CD4-positive, alpha-beta T cell treated with Interleukin-2 at 100 ng/mL for 4 hours (primary cell): ENCODE measurements around the gene PEX3.
"Not testable (repeated sequence)": the region's sequence is repeated elsewhere in the genome, so short reads cannot be mapped to it uniquely, and the experiment has no call there.

Experiments used
- DNase-seq: peaks from one replicate; pipeline ENCODE4 v3.0.0-alpha.2; 2020; ENCODE audit warnings: low spot score

Gene PEX3

DNA sequence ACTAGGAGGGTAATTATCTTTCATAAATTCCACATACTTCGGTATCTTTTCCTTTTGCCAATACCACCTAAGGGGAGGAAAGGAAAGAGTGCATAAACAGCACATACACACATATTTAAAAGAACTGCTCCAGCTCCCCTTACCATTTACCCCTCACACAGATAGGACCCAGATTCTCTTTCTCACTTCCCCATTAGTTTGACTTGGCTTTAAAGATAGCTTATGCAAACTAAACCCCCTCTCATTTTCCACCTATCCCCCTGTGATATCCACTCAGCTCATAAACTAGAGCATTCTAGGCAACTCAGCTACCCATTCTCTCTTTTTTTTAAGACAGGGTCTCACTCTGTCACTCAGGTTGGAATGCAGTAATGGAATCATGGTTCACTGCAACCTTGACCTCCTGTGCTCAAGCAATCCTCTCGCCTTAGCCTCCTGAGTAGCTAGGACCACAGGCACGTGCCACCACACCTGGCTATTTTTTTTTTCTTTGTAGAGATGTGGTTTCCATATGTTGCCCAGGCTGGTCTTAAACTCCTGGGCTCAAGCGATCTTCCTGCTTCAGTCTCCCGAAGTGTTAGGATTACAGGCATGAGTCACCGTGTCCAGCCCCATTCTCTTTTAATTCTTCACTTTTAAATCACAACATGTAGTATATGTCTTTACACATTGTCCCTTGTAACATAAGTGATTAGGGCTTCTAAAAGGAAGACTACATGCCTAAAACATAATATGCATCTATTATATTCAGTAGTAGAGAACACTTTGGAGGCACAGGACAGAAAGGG lies 56.9 kb downstream of the PEX3 start:
- DNase-seq, result no peak

DNA sequence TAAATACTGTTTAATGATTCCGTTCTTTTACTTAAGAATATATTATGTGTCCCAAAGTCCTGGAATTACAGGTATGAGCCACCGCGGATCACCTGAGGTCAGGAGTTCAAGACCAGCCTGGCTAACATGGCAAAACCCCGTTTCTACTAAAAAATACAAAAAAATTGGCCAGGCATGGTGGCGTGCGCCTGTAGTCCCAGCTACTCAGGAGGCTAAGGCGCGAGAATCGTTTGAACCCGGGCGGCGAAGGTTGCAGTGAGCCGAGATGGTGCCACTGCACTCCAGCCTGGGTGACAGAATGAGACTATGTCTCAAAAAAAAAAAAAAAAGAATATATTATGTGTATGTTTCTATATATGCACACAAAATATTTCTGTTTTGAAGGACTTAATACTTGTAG lies 59.7 kb downstream of the PEX3 start:
- not testable (repeated sequence) for DNase-seq

DNA sequence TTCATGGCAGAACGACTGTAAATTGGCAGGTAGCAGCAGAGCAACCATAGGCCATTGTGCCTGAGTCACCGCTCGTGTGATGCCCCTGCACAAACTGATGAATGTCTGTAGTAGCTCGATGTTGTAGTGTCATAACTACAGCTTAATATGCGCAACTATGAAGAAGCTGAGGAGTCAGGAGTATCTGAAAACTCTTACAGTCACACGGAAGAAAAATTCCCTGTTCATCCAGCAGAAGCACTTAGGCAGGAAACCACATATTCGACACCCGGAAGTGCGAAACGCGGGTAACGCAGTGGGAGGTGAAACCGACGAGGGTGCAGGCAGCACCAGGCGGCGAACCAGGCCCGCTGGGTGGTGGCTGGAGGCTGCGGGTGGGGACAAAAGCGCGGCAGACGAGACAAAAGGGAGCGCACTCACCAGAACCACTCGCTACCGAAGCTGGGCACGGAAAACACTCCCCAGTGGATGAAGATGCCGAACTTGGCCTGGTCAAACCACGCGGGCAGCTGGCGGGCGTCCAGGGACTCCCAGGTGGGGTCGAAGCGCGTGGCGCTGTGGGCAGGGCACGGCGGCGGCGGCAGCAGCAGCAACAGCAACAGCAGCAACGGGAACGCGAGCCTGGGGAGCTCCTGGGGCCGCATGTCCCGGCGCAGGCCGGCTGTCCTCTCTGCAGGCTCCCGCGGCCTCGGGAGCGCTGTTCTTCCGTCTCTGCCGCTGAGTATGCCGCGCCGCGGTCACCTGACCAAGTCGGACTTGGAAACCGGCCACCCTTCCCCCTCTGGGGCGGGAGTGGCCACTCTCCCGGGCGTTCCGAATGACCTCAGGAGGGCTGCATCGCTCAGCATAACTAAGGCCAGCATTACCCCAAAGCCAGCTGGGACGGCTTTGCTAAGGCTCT lies 60.6 kb downstream of the PEX3 start, which contains the start of gene FUCA2:
TSS of gene FUCA2 (minus strand) at position 730 of the 901 bp plus-strand sequence. CDS start at position 644, 86 bp downstream.
- peak; percentile 69 for DNase-seq

DNA sequence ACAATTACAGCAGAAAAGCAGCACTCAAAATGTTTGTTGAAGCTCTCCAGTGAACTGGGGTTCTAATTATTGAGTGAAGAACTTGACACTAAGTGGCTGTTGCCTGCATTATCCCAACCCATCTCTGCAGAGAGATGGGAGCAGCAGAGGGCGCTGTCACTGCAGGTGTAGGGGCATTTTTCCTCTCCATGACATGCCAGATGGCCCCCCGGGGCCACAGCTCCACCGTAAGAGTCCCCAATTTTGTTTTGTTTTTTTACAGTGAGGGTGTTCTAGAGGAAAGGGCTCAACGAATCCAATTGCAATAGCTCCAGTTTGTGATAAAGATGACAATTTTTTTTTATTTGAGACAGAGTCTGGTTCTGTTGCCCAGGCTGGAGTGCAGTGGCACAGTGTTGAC lies 62.8 kb downstream of the PEX3 start:
- DNase-seq, result peak; percentile 59

DNA sequence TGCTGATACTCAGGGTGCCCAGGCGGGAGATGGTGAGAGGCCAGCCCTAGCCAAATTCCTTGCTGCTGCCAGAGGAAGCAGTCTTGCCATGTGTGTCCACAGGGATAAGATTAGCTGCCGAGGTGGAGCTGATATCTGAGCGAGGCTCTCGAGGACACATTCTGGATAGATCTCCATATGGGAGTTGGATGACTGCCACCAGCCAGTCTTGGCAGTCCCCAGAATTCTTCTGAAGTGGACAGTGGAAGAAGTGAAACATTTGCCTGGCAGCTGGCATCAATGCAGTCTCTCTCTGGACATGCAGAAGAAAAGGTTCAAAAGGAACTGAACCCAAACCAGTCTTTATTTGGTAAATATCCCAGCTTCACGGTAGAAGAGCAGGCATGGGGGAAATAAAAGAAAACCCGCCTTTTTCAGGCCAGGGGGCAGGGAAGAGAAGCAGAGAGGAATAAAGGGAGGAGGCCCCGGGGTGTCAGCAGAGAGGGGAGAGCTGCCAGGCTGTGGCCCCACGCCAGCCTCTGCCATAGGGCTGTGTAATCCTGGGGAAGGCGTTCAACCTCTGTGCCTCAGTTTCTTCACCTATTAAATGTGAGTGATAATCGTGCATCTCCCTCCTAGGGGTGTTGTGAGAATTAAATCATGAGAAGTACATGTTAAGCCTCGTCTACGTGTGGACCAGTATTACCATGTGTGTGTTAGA lies 64.6 kb downstream of the PEX3 start:
- DNase-seq, result no peak

DNA sequence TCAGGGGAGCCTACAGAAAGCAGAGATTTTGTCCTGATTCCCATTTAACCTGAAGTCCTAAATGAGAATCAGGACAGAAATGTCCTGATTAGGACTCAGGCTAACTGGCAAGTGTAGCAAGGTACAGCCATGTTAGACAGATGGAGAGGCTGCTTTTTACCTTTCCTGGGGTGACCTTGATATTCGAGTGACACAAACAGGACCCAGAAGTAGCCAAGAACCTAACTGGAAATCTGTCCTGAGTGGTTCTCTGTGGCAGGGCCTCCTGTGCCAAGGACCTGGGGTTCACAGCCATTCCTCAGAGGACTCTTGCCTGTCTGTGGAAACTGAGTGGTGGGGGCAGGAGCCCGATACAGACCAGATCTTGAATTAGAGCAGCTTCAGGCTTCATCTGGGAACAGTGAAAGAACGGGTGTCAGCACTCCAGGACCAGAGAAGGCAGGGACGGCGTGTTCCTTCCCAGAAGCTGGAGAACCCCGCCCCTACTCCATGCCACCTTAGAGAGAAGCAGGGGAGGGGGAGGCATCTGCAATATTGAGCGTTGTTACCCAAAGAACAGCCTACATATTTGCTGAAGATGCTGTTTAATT lies 65.3 kb downstream of the PEX3 start:
- no peak for DNase-seq

DNA sequence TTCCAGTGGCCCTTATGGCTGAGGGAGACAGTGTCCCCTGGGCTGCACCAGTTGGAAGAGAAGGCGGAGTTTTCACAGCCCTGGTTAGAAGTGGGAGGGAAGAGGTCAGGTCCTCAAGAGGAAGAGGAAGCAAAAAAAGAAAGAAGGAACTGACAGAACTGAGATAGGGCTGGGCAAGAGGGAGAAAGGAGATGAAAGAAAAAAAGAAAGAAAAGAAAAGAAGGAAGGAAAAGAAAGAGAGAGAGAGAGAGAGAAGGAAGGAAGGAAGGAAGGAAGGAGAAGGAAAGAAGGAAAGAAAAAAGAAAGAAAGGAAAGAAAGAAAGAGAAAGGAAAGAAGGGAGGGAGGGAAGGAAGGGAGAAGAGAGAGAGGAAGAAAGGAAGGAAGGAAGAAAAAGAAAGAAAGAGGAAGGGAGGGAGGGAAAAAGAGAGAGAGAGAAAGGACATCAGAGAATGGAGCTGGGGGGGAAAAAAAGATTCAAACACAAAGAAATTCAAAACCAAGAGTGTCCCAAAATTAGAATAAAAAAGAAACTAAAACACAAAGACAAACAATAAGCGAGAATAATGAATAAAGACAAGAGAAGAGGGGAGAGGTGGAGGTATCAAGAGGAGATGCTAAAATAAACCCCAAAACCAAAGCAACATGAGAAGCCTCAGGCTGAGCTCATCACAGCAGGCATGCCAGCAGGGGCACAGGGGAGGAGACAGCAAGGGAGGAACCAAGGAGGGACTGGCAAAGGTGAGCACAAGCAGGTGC lies 66.3 kb downstream of the PEX3 start:
- no peak for DNase-seq

DNA sequence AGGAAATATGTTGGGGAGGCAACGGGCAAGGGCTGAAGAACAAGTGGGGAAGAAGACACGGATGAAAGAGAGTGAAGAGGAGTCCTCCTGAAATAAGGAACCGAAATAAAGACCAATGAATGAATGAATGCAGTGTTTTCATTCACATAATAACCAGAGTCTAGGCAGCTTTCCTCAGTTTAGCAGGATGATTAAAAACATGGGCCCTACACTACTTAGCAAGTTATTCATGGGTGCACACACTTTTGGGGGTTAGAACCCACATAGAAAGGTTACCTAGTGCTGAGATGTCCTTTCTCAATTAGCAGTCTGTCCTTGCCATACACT lies 66.8 kb downstream of the PEX3 start:
- DNase-seq, result no peak

DNA sequence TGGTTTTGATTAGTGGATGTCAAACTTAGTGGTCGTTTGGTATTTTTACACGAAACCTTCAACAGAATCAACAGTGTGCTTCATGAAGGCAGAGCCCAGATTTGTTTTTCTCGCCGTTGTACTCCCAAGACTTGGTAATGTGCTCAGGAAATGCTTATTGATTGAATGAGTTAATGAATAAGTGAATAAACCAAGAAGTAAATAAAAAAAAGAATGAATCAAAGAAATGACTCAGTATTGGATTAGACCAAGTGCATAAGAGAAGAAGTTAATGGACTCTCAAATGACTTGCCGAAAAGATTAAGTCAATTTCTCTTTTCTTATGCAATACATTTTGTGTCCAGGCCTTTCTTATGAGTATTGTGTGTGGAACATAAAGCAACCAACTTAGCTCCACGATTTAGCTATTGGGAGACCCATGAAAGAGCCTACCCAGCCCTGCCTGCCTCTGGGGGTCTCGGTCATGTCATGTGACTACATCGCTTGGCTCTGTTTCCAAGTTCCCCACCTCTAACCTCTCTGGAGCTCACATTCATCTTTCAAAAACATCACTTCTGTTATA lies 71.5 kb downstream of the PEX3 start:
- DNase-seq, result no peak

DNA sequence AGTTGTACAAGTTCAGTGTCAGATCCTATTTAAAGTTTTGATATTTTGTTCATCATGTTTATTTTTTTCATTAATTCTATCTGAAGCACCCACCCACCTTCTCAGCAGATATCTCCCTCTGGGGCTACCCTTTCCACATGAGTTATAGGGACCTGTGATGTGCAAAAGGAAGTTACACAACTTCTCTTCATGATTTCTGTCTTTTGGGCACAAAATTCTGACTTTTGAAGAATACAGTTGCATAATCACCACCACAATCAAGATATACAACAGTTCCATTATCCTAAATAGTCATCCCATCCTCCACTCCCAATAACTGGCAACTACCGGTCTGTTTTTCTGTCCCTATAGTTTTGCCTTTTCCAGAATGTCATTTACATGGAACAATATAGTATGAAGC lies 74.8 kb downstream of the PEX3 start:
- DNase-seq, result no peak

DNA sequence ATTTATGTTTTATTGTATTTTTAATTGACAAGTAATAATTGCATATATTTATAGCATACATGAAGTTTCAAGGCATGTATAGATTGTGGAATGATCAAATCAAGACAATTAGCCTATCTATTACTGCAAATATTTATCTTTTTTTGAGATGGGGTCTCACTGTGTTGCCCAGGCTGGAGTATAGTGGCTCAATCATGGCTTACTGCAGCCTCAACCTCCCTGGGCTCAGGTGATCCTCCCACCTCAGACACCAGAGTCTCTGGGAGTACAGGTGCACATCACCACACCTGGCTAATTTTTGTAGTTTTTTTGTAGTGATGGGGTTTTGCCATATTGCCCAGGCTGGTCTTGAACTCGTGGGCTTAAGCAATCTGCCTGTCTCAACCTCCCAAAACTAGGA lies 77.1 kb downstream of the PEX3 start:
- no peak for DNase-seq

DNA sequence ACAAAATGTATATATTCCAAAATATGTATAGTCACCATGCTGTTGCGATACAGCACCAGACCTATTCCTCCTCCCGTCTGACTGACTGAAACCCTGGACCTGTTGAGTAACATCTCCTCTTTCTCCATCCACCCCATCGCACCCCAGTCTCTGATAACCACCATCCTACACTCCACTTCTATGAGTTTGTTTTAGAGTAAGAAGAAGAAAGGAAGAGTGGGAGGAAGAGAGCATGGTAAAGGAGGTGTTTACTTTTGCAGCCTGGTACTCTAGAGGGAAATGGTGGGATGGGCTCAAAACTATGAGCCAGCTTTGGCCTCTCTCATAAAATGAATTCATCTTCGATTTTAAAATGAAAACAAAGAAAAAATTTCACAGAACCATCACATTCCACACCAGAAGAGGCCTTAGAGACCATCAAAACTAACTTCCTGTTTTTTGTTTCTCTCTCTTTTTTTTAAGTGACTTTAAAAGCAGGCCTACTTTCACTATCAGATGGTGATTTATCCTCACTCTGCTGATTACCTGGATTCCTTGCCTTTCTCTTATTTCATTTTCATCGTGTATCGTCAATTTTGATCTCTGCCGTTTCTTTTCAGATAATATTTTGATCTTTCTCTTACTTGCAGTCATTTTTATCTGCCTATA lies 77.7 kb downstream of the PEX3 start:
- DNase-seq, result no peak

DNA sequence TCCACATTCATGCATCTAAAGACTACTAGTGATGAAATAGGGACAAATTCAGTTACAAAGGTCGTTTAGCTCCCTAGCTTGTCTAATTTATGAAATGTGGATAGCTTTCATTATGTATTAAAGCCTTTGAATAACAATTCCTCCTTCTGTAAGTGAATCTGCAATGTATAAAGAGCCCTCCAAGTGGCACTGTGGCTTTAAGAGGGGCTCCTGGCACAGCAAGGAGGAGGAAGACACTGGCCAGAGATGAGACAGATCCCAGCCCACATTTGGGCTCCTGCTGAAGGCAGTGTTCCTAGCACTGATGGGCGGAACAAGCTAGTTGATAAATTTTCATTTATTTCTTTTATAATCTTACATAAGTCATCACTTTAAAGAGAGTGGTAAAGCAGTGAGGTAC lies 78.5 kb downstream of the PEX3 start:
- no peak for DNase-seq

DNA sequence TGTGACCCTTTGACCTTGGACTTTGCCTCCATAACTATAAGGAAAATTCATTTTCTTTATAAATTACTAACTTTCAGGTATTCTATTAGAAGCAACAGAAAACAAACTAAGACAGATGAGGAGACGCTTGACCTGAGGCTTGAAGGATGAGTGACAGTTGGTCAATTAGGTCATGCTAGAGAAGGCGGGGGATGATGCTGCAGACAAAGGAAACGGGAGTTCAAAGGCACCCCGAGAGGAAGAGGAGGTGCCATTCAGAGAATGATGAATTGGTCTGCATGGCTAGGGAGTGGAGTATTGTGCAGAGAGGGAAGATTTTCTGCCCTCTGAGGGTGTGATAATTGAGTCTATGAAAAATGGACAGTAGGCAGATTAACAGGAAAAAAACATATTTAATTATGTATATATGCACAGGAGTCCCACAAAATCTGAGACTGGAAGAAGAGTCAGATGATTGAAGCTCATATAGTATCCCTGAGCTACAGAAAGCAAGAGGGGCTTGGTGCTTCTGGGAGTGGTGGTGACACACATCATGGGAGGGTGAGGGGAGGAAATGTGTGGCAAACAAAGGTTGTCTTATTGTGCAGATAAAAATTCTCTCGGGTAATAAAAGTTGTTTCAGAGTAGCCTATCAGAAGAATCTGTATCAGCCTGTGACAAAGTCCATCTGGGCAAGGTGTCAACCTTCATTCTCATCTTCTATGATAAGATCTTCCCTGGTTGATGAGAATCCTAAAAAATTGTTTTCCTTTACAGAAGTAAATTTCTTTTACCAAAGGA lies 81.3 kb downstream of the PEX3 start:
- DNase-seq, result peak; percentile 35

DNA sequence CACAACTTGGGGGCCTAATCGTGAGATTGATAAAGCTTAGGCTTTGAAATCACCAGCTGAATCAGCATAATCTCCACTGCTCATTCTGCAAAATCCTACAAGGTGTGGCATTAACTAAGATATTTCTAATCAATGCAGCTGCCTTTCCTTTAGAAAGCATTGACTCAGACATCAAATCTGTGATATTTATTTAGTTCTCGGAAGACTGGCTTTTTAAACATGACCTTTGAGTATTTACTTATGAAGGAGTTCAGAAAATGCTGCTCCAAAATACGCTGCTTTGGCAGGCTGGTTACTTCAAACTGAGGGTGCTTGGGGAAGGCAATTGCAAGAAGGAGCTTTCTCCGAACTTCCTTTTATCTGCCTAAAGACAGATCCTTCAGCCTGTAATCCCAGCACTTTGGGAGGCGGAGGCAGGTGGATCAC lies 84.6 kb downstream of the PEX3 start:
- no peak for DNase-seq

DNA sequence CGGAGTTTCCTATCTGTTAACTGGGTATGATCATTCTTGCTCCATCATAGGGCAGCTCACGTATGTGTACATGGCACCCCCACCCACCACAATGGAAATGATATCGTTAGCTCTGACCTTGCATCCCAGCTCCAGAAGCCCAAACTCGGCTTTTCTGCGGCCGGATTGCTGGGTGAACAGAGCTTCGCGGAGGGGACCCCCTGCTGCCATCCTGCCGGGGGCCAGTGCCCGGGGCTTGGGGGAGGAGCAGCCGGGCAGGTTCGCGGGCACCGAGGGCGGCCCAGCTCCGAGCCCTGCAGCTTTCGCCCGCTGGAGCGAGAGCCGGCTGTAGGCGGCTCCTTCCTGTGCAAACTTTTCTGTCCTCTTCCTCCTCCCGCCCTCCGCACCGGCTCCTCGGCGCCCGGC lies 85.9 kb downstream of the PEX3 start:
- peak; percentile 40 for DNase-seq

DNA sequence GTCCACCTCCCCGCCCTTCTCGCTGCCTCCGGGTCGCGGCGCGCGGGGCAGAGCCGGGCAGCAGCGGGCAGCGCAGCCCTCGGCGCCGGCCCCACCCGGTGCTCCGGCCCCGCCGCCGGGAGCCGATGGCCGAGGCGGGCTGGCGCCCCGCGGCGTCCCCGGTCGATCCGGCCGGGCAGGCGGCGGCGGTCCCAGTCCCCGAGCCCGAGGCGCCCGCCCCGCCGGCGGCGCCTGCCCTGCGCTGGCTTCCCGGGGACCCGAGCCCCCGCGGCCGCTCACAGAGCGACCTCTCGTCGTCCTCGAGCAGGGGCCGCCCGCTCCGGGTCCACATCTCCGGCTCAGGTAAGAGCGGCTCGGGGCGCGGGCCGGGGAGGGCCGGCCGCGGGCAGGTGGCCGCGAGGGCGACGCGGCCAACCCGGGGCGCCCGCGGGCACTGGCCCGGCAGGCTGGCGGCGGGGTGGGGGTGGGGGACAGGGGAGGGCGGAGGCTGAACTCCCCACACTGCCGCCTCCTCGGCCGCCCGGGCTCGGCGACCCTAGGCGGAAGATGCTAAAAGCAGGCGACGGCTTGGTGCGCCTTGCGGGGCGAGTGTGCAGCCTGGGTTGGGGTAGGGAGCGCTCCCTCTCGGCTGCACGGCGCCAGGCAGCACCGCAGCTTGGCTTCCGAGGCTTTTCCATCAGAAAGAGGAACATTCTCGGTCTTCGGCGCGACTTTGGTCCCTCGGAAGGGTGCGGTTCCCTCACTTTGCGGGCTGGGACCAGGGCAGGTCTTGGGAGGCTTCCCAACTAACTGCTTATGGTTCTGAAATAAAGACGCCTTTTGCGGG lies 86.5 kb downstream of the PEX3 start:
- peak; percentile 64 for DNase-seq

DNA sequence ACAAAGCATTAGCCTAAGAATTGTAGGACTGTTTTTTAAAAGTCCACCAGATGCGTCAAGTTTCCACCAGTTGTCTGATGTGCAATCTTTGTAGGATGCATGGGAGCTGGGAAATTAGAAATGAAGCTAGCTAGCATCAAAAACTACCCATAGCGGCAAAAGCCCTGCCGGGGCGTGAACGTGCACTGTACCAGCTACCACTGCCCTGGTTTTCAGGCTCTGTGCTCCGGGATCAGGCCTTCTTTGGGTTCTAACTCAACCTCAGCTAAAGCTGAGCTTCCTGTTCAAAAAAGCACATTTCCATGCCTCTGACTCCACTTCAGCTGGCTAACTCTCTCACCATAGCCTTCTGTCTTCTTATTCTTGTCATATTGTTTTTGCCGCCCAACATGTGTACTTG lies 87.8 kb downstream of the PEX3 start:
- DNase-seq, result no peak

DNA sequence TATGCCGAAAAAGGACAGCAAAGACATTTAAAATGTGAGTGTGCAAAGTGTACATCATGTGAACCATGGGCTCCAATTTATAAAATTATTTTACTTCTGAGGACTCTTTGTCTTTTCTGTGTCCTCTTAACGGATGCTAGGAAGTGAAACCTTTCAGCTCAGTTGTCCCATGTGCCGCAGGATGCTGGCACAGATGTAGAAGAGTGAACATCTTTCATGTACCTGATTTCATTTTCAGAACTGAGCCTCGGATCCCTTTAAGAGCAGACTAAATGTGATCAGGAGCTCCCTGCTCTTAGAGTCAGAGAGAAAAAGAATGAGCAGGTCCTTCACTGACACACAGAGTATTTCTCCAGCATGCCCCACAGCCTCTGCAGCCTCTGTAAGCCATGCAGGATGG lies 88.5 kb downstream of the PEX3 start:
- peak; percentile 33 for DNase-seq
